Measurements from ENCODE around the gene SLC19A1.

Gene SLC19A1

DNA sequence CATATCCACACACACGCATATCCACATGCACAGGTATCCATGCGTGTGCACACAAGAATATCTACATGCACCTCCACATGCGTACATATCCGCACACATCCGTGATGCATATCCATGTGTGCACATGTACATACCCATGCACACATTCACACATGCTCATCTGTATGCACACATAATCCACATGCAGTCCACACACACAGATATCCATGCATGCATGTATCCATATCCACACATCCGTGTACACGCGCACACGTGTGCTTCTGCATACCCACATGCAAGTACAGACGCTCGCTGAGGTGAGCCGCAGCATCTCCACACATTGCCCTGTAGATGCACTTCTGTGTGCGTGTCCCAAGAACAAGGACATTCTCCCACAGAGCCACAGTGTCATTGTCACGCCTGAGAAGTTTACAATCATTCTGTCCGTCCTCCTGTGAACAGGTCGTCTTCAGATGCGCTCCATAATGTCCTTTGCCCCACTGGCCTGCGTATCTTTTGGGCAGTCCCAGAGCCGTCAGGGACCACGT, 93.9 kb downstream of the SLC19A1 start:
- no peak for DNase-seq (ENCODE audit: extremely low spot score)
- TF ChIP-seq, protein P1, sequence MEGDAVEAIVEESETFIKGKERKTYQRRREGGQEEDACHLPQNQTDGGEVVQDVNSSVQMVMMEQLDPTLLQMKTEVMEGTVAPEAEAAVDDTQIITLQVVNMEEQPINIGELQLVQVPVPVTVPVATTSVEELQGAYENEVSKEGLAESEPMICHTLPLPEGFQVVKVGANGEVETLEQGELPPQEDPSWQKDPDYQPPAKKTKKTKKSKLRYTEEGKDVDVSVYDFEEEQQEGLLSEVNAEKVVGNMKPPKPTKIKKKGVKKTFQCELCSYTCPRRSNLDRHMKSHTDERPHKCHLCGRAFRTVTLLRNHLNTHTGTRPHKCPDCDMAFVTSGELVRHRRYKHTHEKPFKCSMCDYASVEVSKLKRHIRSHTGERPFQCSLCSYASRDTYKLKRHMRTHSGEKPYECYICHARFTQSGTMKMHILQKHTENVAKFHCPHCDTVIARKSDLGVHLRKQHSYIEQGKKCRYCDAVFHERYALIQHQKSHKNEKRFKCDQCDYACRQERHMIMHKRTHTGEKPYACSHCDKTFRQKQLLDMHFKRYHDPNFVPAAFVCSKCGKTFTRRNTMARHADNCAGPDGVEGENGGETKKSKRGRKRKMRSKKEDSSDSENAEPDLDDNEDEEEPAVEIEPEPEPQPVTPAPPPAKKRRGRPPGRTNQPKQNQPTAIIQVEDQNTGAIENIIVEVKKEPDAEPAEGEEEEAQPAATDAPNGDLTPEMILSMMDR (IDR thresholded peaks at IDR 0.05; ENCODE audit: control extremely low read depth, extremely low read depth, low read depth, missing control alignments), result no peak
- ChIA-PET POLR2A (no interaction called here), CTCF (no interaction called here)

Data from GM10248 (cell line).